HG03575 (cell line): ENCODE data around the gene INHA.

Source experiments
- ATAC-seq: cut with Tn5 transposase; IDR thresholded peaks from one replicate; pipeline ENCODE4 v1.9.1; 2021; ENCODE audit not compliant: unreplicated experiment, insufficient number of reproducible peaks, low FRiP score; ENCODE audit errors: extremely low read depth

INHA gene

DNA sequence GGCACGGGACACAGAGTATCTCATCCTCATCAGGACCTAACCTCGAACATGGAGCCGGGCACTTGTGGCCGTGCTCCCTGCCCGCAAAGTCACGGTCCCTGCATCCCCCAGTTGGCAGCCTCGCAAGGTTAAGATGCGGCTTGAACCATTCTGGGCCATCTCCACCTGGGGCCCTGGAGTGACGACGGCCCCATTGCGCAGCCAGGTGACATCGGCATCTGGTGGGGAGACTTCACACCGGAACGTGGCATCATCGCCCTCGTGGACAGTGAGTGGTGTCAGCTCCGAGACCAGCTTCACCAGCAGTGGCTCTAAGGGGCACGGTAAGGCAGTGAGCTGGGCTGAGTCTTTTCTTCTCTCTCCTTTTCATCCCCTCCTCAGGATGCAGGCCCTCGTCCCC, 15.7 kb upstream of the INHA start:
- no peak for ATAC-seq

DNA sequence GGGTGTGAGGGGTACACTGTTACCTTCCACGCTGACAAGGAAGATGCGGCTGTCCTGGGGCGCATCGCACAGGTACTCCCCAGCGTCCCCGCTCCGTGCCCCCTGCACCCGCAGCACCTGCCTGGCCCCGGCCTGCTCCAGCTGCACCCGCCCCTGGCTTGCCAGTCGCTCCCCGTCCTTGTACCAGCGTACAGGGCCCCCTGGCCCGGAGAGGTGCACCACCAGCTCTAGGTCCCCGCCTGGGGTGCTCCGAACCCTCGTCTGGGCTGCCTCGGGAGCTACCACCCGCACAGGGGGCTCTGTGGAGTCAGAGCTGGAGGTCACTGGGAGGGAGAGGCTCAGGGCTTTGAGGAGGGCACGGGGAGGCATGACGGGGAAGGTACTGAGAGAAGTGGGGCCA, 14.8 kb upstream of the INHA start:
- no peak for ATAC-seq

- no peak for ATAC-seq
Observed at GRCh38 chr2:219557791-219558785, 14.0 kb upstream of the INHA start.

- no peak for ATAC-seq
Observed at GRCh38 chr2:219559156-219559915, 12.8 kb upstream of the INHA start.

DNA sequence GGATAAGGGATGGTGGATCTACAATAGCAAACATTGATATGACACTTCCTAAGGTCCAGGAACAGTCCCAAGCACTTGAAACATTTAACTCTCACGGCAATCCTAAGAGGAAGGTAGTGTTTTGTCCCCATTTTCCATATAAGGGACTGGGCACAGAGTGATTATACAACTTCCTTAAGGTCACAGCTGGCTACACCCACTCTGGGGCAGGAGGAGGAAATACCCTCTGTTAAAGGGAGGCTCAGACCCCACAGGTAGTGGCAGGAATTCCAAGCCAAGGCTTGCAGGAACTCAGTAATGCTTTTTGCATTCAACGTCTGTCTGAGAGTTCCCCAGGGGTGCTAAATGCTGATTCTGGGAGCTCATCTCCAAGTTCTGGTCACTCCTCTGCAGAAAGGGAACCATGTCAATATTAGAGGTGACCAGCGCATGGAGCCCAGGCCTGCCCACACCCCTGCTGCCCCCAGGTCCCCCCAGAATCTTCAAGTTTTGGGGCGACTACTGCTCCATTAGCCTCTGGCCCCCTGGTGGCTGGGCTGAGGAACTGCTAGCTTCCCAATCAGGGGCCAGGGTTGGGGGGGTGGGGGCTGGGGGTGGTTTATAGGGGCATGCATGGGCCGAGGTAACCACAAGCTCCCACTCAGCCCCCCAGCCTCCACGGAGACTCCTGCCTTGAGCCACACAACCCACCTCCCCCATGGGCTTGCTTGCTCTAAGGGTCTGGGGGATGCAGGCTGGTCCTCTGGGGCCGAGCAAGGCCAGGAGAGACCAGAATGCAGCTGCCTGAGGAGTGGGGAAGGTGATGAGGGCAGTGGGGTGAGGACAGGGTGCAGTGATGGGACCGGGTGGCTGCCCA, 11.8 kb upstream of the INHA start:
- ATAC-seq, result no peak

GRCh38 chr2:219560893-219561178, 11.3 kb upstream of the INHA start:
- no peak for ATAC-seq

DNA sequence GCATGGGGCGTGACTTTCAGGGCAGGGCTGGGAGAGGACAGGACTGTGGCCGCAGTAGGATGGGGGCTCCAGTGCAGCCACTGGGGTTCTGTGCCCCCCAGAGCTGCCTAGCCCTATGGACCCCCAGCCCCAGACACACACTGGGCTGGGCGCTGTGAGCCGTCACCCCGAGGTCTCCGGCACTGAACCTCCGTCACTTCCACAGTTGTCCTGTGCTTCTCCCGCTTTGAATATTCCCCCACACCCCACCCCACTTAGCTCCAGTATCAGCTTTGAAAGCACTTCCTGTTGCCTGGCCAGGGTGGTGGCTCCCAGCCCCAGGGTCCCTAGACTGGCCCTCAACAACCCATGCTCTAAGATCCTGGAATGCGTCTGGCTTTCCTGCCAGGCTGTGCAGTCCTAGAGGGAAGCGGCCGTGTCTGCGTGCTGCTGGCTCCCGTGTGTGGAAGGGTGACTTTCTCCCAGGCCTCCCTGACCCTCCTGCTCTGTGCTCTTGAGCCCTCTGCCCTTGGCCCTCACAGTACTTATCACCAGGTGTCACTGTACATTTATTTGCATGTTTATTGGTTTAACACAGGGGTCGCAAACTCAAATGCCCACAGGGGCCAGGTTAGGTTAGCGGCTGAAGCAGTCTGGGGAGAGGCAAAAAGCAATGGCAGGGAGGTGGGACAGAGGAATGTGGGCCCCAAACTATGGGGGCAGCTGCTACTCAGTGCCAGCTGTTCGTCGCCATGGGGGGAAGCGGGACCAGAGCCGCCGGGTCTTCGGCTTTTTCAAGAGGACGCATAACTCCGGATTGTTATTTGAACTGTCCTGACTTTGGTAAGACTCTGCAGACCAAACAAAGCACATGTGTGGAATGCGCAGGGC, 10.7 kb upstream of the INHA start:
- no peak for ATAC-seq

DNA sequence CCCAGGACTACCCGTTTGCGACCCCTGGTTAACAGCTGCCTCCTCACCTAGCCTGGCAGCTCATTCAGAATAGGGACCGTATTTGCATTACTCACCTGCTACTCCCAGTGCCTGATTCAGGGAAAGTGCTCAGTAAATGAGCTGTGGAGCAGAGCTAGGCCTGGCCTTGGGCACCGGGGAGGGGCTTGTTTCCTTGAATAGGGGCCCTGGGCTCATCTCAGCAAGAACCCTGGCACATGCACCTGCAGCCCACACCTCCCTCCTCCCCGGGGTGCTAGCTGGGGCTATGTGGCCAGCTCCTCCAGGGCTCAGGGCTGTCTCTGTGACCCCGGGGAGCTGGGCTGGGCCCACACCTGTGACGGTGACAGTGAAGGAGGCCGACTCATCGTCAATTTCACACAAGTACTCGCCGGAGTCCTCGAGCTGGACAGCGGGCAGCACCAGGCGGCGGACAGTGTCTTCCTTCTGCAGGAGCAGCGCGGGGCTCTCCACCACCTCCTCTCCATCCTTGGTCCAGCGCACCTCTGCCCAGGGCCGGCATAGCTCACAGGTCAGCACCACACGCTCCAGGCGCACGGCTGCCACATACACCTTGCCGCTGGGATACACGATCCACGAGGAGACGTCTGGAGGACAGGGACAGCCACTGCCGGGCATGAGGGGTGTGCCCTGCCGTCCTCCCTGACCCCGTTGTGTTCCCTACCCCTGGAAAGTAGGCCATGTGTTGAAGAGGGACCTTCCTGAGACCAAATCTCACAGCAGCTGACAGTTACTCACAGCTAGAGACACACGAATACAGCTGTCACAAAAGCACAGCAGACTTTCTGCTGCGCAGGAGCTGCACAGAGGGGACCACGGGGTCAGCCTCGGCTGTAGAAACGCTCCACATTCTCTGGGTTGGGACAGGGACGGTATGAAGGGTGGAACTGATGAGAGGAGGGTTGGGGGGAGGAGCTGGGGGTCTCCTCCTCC, 9.8 kb upstream of the INHA start:
- ATAC-seq, result no peak

GRCh38 chr2:219563271-219563928, 8.7 kb upstream of the INHA start:
- no peak for ATAC-seq

GRCh38 chr2:219565130-219566080, 6.7 kb upstream of the INHA start:
- no peak for ATAC-seq

DNA sequence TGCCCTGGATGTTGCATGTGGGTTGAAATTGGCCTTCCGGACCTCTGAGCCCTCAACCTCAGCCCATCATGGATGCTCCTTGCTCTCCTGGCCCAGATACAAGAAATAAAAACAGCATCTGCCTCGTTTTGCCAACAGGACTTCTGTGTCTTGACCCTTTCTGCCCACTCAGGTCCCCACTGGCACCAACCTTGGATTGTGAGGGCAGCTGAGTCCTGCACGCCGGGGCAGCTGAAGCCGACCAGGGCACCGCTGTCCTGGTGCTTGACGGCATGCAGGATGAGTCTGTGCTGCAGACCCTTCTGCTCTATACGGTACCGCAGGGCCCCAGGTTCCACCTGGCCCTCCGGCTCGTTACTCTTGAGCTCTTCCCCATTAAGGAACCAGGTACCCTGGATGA, 5.5 kb upstream of the INHA start:
- no peak for ATAC-seq

GRCh38 chr2:219567131-219567530, 5.0 kb upstream of the INHA start:
- ATAC-seq, result no peak

- ATAC-seq, result no peak
Observed at GRCh38 chr2:219567791-219568361, 4.2 kb upstream of the INHA start.

GRCh38 chr2:219569041-219569440, 3.1 kb upstream of the INHA start:
- ATAC-seq, result no peak

- no peak for ATAC-seq
Observed at GRCh38 chr2:219569635-219570034, 2.5 kb upstream of the INHA start.
